SK-N-SH (cell line): ENCODE data around the gene SLC35F4. TPM values are rescaled to one million over a fixed set of nuclear protein-coding genes. Genes with fewer than 3 reads are reported as not detected.

Source experiments
- CTCF ChIA-PET: fragments of 300-600, 350-600 bp; formaldehyde crosslinking; extraction: SDS; loops from one replicate; lab custom pipeline; 2021; lab: Yijun Ruan, JAX
- POLR2A ChIA-PET: fragments of 350-600 bp; sonication (Branson Sonifier 250); formaldehyde crosslinking; extraction: SDS; loops from one replicate; lab custom pipeline; 2020; ENCODE audit warnings: antibody characterized with exemption, inconsistent platforms; lab: Yijun Ruan, JAX
- DNase-seq: peaks from one replicate; pipeline ENCODE4 v3.0.0; 2012
- H2AFZ ChIP-seq: fragments of 200-600 bp; sonication (generic); 2 replicates; pipeline ENCODE4 v1.8.1; 2016; ENCODE audit warnings: antibody characterized with exemption, mild to moderate bottlenecking, low read depth
- H3F3A ChIP-seq: fragments of 200-600 bp; sonication (generic); replicated peaks from 2 replicates; pipeline ENCODE3; 2016; ENCODE audit warnings: antibody characterized with exemption, mild to moderate bottlenecking; ENCODE audit not compliant: insufficient read depth
- H3K27ac ChIP-seq, 2 experiments: fragments of 200-500 bp in 1 of 2; fragments of 200-600 bp in 1 of 2; sonication (Bioruptor generic) in 1 of 2; sonication (generic), shearing (Covaris generic) in 1 of 2; 2 replicates each; pipeline versions ENCODE4 v1.5.1 to v1.6.1; 2014 to 2016; ENCODE audit warnings: low read depth in 2 of 2, inconsistent platforms in 1 of 2, low read length in 1 of 2, mild to moderate bottlenecking in 1 of 2, mixed read lengths in 1 of 2
- H3K27me3 ChIP-seq: fragments of 200-600 bp; sonication (generic), shearing (Covaris generic); 2 replicates; pipeline ENCODE4 v1.6.1; 2016; ENCODE audit warnings: mixed run types; ENCODE audit not compliant: insufficient read depth
- H3K36me3 ChIP-seq, 2 experiments: fragments of 200-500 bp in 1 of 2; fragments of 200-600 bp in 1 of 2; sonication (Bioruptor generic) in 1 of 2; sonication (generic) in 1 of 2; replicated peaks in 1 of 2; 2 replicates each; pipeline versions ENCODE3 to v1.5.1; 2014 to 2016; ENCODE audit warnings: low read length in 1 of 2, mild to moderate bottlenecking in 1 of 2; ENCODE audit not compliant: insufficient read depth in 2 of 2, control insufficient read depth in 1 of 2
- H3K4me1 ChIP-seq, 2 experiments: fragments of 200-500 bp in 1 of 2; fragments of 200-600 bp in 1 of 2; sonication (Bioruptor generic) in 1 of 2; sonication (generic), shearing (Covaris generic) in 1 of 2; 2 replicates each; pipeline versions ENCODE4 v1.5.1 to v1.6.1; 2014 to 2016; ENCODE audit warnings: low read depth in 1 of 2, low read length in 1 of 2, mixed run types in 1 of 2; ENCODE audit not compliant: insufficient read depth in 2 of 2, control insufficient read depth in 1 of 2
- H3K4me2 ChIP-seq: fragments of 200-600 bp; sonication (generic), shearing (Covaris generic); 2 replicates; pipeline ENCODE4 v1.6.1; 2017; ENCODE audit warnings: mixed run types
- H3K4me3 ChIP-seq, 2 experiments: fragments of 200-500 bp in 1 of 2; fragments of 200-600 bp in 1 of 2; sonication (Bioruptor generic) in 1 of 2; sonication (generic), shearing (Covaris generic) in 1 of 2; 2 replicates each; pipeline versions ENCODE4 v1.5.1 to v1.8.1; 2014 to 2016; ENCODE audit warnings: low read depth in 2 of 2, inconsistent platforms in 1 of 2, low read length in 1 of 2, mild to moderate bottlenecking in 1 of 2, mixed read lengths in 1 of 2, moderate library complexity in 1 of 2
- H3K79me2 ChIP-seq: fragments of 200-600 bp; sonication (generic); 2 replicates; pipeline ENCODE4 v1.8.1; 2017; ENCODE audit warnings: mild to moderate bottlenecking; ENCODE audit not compliant: insufficient read depth
- H3K9ac ChIP-seq: fragments of 200-600 bp; sonication (generic); 2 replicates; pipeline ENCODE4 v1.6.1; 2017; ENCODE audit warnings: mixed run types
- H3K9me2 ChIP-seq: fragments of 200-600 bp; sonication (generic); 2 replicates; pipeline ENCODE4 v1.6.1; 2017; ENCODE audit warnings: mixed run types
- H3K9me3 ChIP-seq: fragments of 200-600 bp; sonication (generic); 2 replicates; pipeline ENCODE4 v1.6.1; 2017; ENCODE audit warnings: mixed run types, mild to moderate bottlenecking, moderate library complexity
- H4K20me1 ChIP-seq: fragments of 200-600 bp; sonication (generic); 2 replicates; pipeline ENCODE4 v1.6.1; 2017; ENCODE audit warnings: mild to moderate bottlenecking, mixed run types; ENCODE audit not compliant: insufficient read depth
- CHD2 ChIP-seq: fragments of 150-350 bp; IDR thresholded peaks from 2 replicates; pipeline ENCODE4 v1.6.1; 2018; ENCODE audit warnings: low read length; ENCODE audit not compliant: partially characterized antibody
- CTCF ChIP-seq: fragments of 200-600 bp; sonication (generic); IDR thresholded peaks from 2 replicates; pipeline ENCODE4 v1.6.1; 2017; ENCODE audit warnings: antibody characterized with exemption, mild to moderate bottlenecking, moderate library complexity
- ELF1 ChIP-seq: IDR thresholded peaks from 2 replicates; pipeline ENCODE4 v1.4.0; 2012
- FOXJ3 ChIP-seq: sonication (generic); formaldehyde crosslinking; IDR thresholded peaks from 2 replicates; pipeline ENCODE4 v1.5.1; 2020; ENCODE audit warnings: mild to moderate bottlenecking, missing genetic modification reagents
- FOXM1 ChIP-seq: IDR thresholded peaks from 2 replicates; pipeline ENCODE4 v1.4.0; 2012; ENCODE audit warnings: low read depth, mild to moderate bottlenecking
- GABPA ChIP-seq: IDR thresholded peaks from 2 replicates; pipeline ENCODE4 v1.4.0; 2012; ENCODE audit warnings: low read depth, mild to moderate bottlenecking
- GATA2 ChIP-seq: sonication (generic); formaldehyde crosslinking; IDR thresholded peaks from 2 replicates; pipeline ENCODE4 v1.5.0; 2020; ENCODE audit warnings: mild to moderate bottlenecking, missing genetic modification reagents
- NFIC ChIP-seq: IDR thresholded peaks from 2 replicates; pipeline ENCODE4 v1.4.0; 2012; ENCODE audit warnings: borderline replicate concordance
- REST ChIP-seq: IDR thresholded peaks from 2 replicates; pipeline ENCODE4 v1.6.1; 2012; ENCODE audit warnings: mild to moderate bottlenecking, low read depth, low read length, moderate library complexity
- RFX5 ChIP-seq: IDR thresholded peaks from 2 replicates; pipeline ENCODE4 v1.6.1; 2012; ENCODE audit warnings: mild to moderate bottlenecking, improper control_type of control experiment, low read length
- RXRA ChIP-seq: IDR thresholded peaks from 2 replicates; pipeline ENCODE4 v1.4.0; 2012; ENCODE audit warnings: low read depth, mild to moderate bottlenecking, borderline replicate concordance
- SMC3 ChIP-seq: IDR thresholded peaks from 2 replicates; pipeline ENCODE4 v1.6.1; 2012; ENCODE audit warnings: low read depth, low read length, improper control_type of control experiment
- TAF1 ChIP-seq: IDR thresholded peaks from 2 replicates; pipeline ENCODE4 v1.6.1; 2012; ENCODE audit warnings: low read depth, mild to moderate bottlenecking, low read length, moderate library complexity, borderline replicate concordance
- TCF12 ChIP-seq: IDR thresholded peaks from 2 replicates; pipeline ENCODE4 v1.4.0; 2012
- ZBTB33 ChIP-seq: IDR thresholded peaks from 2 replicates; pipeline ENCODE4 v1.4.0; 2012; ENCODE audit warnings: low read depth, borderline replicate concordance
- WGBS: methylation state at CpG from one replicate; pipeline ENCODE4 v1.1.6; 2017; ENCODE audit warnings: low lambda C conversion rate; 5-methylcytosine and 5-hydroxymethylcytosine counted together
- polyA plus RNA-seq, 3 experiments: library from polyadenylated mRNA; depleted of rRNA; stranded (reverse); fragments of >200 nt; gene quantifications; 2 replicates each; pipeline ENCODE4 v1.2.3, GENCODE V29; 2012
- TF ChIP-seq, protein P1 (sequence below): IDR thresholded peaks from 2 replicates; pipeline ENCODE4; 2012
- TF ChIP-seq, protein P2 (sequence below): IDR thresholded peaks from 2 replicates; pipeline ENCODE4 v1.4.0; 2012; ENCODE audit warnings: low read depth

Gene SLC35F4
- polyA plus RNA-seq, 1 of the 3 experiments (the other 2 are of a cell fraction) = not detected

DNA sequence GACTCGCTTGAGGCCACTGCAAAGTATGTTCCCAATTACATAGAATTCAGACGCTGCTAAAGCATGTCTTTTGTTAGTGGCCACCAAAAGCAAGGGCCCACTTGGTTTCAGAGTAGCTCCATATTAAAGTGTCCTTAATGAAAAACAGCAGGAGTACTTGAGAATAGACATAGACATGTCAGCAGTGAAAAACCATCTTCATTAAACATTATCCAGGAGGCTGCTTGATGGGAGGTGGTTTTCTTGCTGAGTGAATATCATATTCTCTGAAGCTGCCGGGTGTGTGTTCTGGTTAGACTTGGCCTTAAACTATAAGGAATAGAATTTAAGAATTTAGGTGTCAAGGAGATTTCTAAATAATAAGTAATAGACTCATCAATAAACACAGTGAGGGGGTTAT is 292.7 kb downstream of the SLC35F4 start:
- Histone ChIP-seq H3K9me2 (no peaks in the 10 kb centered on the region), H3K4me3 (no peak overlapping the region), H3K27ac (no peak overlapping the region), H3K79me2 (no peaks in the 10 kb centered on the region), H3K9ac (no peak overlapping the region), H3K27me3 (no peaks in the 10 kb centered on the region), H4K20me1 (no peaks in the 10 kb centered on the region), H3K4me1 (no peaks in the 10 kb centered on the region), H3K36me3 (no peaks in the 10 kb centered on the region), H3K9me3 (no peaks in the 10 kb centered on the region), H3F3A (no peaks in the 10 kb centered on the region), H3K4me2 (no peak overlapping the region), H2AFZ (no peak overlapping the region)
- POLR2A ChIA-PET = no interaction called here
- WGBS = 4% methylated on average over 3 of the region's 3 CpGs
- TF ChIP-seq NFIC (no peak), RFX5 (no peak), GATA2 (CRISPR knock-in tag) (no peak), TCF12 (no peak), ZBTB33 (no peak), CHD2 (no peak), ELF1 (no peak), TAF1 (no peak), CTCF (no peak), RXRA (no peak), REST (no peak), GABPA (no peak), SMC3 (no peak), FOXJ3 (no peak), FOXM1 (no peak)
- TF ChIP-seq, protein P1, sequence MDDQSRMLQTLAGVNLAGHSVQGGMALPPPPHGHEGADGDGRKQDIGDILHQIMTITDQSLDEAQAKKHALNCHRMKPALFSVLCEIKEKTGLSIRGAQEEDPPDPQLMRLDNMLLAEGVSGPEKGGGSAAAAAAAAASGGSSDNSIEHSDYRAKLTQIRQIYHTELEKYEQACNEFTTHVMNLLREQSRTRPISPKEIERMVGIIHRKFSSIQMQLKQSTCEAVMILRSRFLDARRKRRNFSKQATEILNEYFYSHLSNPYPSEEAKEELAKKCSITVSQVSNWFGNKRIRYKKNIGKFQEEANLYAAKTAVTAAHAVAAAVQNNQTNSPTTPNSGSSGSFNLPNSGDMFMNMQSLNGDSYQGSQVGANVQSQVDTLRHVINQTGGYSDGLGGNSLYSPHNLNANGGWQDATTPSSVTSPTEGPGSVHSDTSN = no peak
- TF ChIP-seq, protein P2, sequence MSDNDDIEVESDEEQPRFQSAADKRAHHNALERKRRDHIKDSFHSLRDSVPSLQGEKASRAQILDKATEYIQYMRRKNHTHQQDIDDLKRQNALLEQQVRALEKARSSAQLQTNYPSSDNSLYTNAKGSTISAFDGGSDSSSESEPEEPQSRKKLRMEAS = no peak
- DNase-seq = no peak
- CTCF ChIA-PET = interaction anchor here (0.9 kb wide), 1 partner anchor 109 kb away, joined by 3 read pairs; no protein-coding TSS in a partner anchor
